Vagina (tissue), 2 donors: ENCODE results near the gene RABGAP1L. TPM values are rescaled to one million over a fixed set of nuclear protein-coding genes. Genes with fewer than 3 reads are reported as not detected.

Experiments
- DNase-seq, 2 donors: peaks; one replicate each; pipeline ENCODE4 v3.0.0-alpha.2; 2017; ENCODE audit errors: extremely low spot score in 2 of 2
- H3K27ac ChIP-seq: fragments of 200-600 bp; sonication (generic); one replicate; pipeline ENCODE4 v1.5.1; 2019
- H3K27me3 ChIP-seq: fragments of 200-600 bp; sonication (generic); one replicate; pipeline ENCODE4 v1.5.1; 2019
- H3K36me3 ChIP-seq, 2 donors: fragments of 200-600 bp; sonication (generic); one replicate each; pipeline ENCODE4 v1.5.1; 2017 to 2019
- H3K4me1 ChIP-seq: fragments of 200-600 bp; sonication (generic); one replicate; pipeline ENCODE4 v1.5.1; 2019
- H3K4me3 ChIP-seq, 2 donors: fragments of 200-600 bp; sonication (generic); 1 replicate in 1 of 2; 2 replicates in 1 of 2; pipeline ENCODE4 v1.5.1; 2016 to 2019
- H3K9me3 ChIP-seq: fragments of 200-600 bp; sonication (generic); one replicate; pipeline ENCODE4 v1.5.1; 2019
- CTCF ChIP-seq, 3 experiments: fragments of 450-650 bp in 2 of 3; fragments of 200-600 bp in 1 of 3; sonication (generic) in 1 of 3; IDR thresholded peaks; one replicate each; pipeline ENCODE4 v1.5.1; 2017 to 2019; ENCODE audit warnings: antibody characterized with exemption in 3 of 3, mild to moderate bottlenecking in 2 of 3, moderate library complexity in 2 of 3
- POLR2A ChIP-seq, 2 donors: fragments of 450-650 bp; IDR thresholded peaks; one replicate each; pipeline ENCODE4 v1.6.1; 2017; ENCODE audit warnings: antibody characterized with exemption in 2 of 2, mild to moderate bottlenecking in 2 of 2, moderate library complexity in 2 of 2
- POLR2AphosphoS5 ChIP-seq, 2 donors: sonication (generic); formaldehyde crosslinking; IDR thresholded peaks; one replicate each; pipeline ENCODE4 v1.9.0; 2017; ENCODE audit warnings: antibody characterized with exemption in 2 of 2, mild to moderate bottlenecking in 2 of 2, low read depth in 1 of 2; ENCODE audit not compliant: insufficient read depth in 1 of 2
- intact Hi-C: fragments of 100-400 bp; cut with DNase I; formaldehyde crosslinking; loops from one replicate; pipeline ENCODE4 v1.15.1; 2023
- total RNA-seq: library from RNA; depleted of rRNA; stranded (reverse); fragments of >200 nt; gene quantifications from one replicate; pipeline ENCODE4 v1.2.3, GENCODE V29; 2016

Gene RABGAP1L
- total RNA-seq, 1 donor from 2014 or later, result 40.0 TPM

GRCh38 chr1:174989536-174990220, 830.4 kb downstream of the RABGAP1L start:
- Histone ChIP-seq H3K27ac (peak overlapping the region; percentile 88), H3K4me1 (peaks cover 16% of the 10 kb centered on the region), H3K27me3 (no peaks in the 10 kb centered on the region), H3K4me3 (peak overlapping the region in 1 of 2 donors; percentile 51), H3K36me3 (no peaks in the 10 kb centered on the region), H3K9me3 (no peaks in the 10 kb centered on the region)
- intact Hi-C loops, result loop anchor here (10.0 kb wide), 1 partner anchor 225 kb away; no protein-coding TSS in a partner anchor
- no peak for DNase-seq
- no peak for TF ChIP-seq POLR2A (IDR thresholded peaks at IDR 0.05)
- no peak for TF ChIP-seq CTCF (IDR thresholded peaks at IDR 0.05)
- TF ChIP-seq POLR2AphosphoS5 (IDR thresholded peaks at IDR 0.05; ENCODE audit: insufficient read depth in 1 of 2, low read depth in 1 of 2), result no peak

- no peak for TF ChIP-seq CTCF (IDR thresholded peaks at IDR 0.05)
- TF ChIP-seq POLR2AphosphoS5 (IDR thresholded peaks at IDR 0.05; ENCODE audit: insufficient read depth in 1 of 2, low read depth in 1 of 2), result no peak
- no peak for TF ChIP-seq POLR2A (IDR thresholded peaks at IDR 0.05)
- Histone ChIP-seq H3K4me3 (peak overlapping the region; percentile 48 to 51), H3K4me1 (peaks cover 16% of the 10 kb centered on the region), H3K36me3 (peaks cover 0 to under 1% of the 10 kb centered on the region in 2 donors), H3K27ac (peak overlapping the region; percentile 88), H3K27me3 (no peaks in the 10 kb centered on the region), H3K9me3 (no peaks in the 10 kb centered on the region)
- no peak for DNase-seq
- intact Hi-C loops, result no loop called here
Measured at GRCh38 chr1:174990382-174990999, 831.2 kb downstream of the RABGAP1L start.

- H3K27ac ChIP-seq, result peak overlapping the region; percentile 88
- peaks cover 0 to 3% of the 10 kb centered on the region in 2 donors for H3K36me3 ChIP-seq
- no peaks in the 10 kb centered on the region for H3K27me3 ChIP-seq
- DNase-seq, result no peak
- no peak for TF ChIP-seq POLR2A (IDR thresholded peaks at IDR 0.05)
- no peak for TF ChIP-seq POLR2AphosphoS5 (IDR thresholded peaks at IDR 0.05; ENCODE audit: insufficient read depth in 1 of 2, low read depth in 1 of 2)
- TF ChIP-seq CTCF (IDR thresholded peaks at IDR 0.05), result no peak
- intact Hi-C loops, result no loop called here
- H3K4me3 ChIP-seq, result no peak overlapping the region
- peaks cover 16% of the 10 kb centered on the region for H3K4me1 ChIP-seq
- H3K9me3 ChIP-seq, result no peaks in the 10 kb centered on the region
Measured at GRCh38 chr1:174991473-174991872, 832.2 kb downstream of the RABGAP1L start.

GRCh38 chr1:174995121-174995520, 835.8 kb downstream of the RABGAP1L start:
- H3K27me3 ChIP-seq, result no peaks in the 10 kb centered on the region
- intact Hi-C loops, result no loop called here
- no peak overlapping the region for H3K4me3 ChIP-seq
- no peak overlapping the region for H3K27ac ChIP-seq
- peaks cover 0 to 3% of the 10 kb centered on the region in 2 donors for H3K36me3 ChIP-seq
- H3K4me1 ChIP-seq, result peaks cover 16% of the 10 kb centered on the region
- DNase-seq, result no peak
- TF ChIP-seq CTCF (IDR thresholded peaks at IDR 0.05), result no peak
- TF ChIP-seq POLR2A (IDR thresholded peaks at IDR 0.05), result no peak
- TF ChIP-seq POLR2AphosphoS5 (IDR thresholded peaks at IDR 0.05; ENCODE audit: insufficient read depth in 1 of 2, low read depth in 1 of 2), result no peak
- H3K9me3 ChIP-seq, result no peaks in the 10 kb centered on the region

- no peak for TF ChIP-seq POLR2AphosphoS5 (IDR thresholded peaks at IDR 0.05; ENCODE audit: insufficient read depth in 1 of 2, low read depth in 1 of 2)
- TF ChIP-seq CTCF (IDR thresholded peaks at IDR 0.05), result no peak
- TF ChIP-seq POLR2A (IDR thresholded peaks at IDR 0.05), result no peak
- intact Hi-C loops, result no loop called here
Measured at GRCh38 chr1:174995916-174996315, 836.6 kb downstream of the RABGAP1L start.

More at GRCh38 chr1:174995916-174996315, 836.6 kb downstream of the RABGAP1L start:
- DNase-seq, result no peak
- no peaks in the 10 kb centered on the region for H3K27me3 ChIP-seq
- no peaks in the 10 kb centered on the region for H3K9me3 ChIP-seq
- H3K36me3 ChIP-seq, result peaks cover 0 to 3% of the 10 kb centered on the region in 2 donors
- H3K27ac ChIP-seq, result no peak overlapping the region
- peaks cover 14% of the 10 kb centered on the region for H3K4me1 ChIP-seq
- no peak overlapping the region for H3K4me3 ChIP-seq
